Epidermal melanocyte (primary cell): ENCODE data around the gene STXBP3.
A peak's percentile ranks its signal among the peaks of the same experiment; 100 is the strongest.
"Not testable (repeated sequence)": the region's sequence is repeated elsewhere in the genome, so short reads cannot be mapped to it uniquely, and the experiment has no call there.

Experiments used
- DNase-seq: peaks from one replicate; pipeline ENCODE4 v3.0.0; 2011; ENCODE audit warnings: low spot score; ENCODE audit not compliant: insufficient read length

STXBP3 gene

DNA sequence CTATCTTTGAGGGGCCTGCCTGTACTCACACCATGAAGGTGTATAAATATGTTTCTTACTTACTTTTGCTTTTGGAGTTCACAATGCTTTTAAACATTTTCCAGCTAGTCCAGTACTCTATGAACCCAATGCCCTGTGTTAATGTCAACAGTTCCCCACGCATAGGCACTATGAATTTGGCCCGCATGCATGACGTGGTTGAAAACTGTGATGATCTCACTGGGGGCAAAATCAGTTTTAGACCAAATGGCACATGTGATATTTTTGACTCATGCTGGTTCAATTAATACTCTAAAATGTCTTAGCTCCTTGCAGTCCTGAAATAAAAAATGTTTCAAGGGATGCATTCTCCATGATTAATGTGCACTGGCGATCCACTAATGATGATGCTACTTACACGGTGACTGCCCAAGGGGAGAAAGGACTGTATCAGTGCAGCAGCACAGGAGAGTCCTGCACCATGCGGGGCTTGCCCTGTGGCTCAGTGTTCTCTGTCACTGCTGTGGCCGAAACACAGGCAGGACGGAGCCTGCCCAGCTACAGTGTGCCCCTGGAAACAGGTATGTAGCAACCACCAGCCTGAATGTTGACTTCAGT, 18.0 kb upstream of the STXBP3 start:
- no peak for DNase-seq

DNA sequence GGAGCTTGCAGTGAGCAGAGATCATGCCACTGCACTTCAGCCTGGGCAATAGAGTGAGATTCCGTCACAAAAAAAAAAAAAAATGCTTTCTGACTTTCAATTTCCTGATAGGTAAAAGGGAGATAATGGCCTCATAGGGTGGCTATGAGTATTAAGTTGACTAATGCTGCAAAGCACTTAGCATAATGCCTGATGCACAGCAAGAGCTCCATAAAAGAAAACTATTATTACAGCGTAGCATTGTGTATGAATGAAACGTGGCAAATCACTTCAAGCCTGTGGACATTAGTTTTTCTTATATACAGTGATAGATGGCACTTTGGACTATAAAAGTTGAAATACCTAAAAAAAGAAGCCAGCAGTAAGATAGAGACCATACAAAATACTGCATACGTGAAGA, 17.0 kb upstream of the STXBP3 start:
- DNase-seq = no peak

DNA sequence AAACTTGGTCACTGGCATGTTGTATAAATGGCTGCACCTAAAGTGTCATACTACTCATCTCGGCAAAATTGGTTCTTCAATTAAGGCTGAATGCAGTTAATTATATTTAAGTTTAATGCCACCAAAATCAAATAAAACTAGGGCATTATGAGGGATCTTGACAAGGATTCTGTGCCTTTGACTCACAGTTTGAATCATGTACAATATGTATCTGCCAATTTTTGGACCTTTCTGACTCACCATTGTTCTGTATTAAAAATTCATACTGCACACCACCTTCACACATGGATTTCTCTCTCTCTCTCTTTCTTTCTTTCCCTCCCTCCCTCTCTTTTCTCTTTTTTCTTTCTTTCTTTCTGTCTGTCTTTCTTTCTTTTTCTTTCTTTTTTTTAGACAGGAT, 14.1 kb upstream of the STXBP3 start:
- no peak for DNase-seq

DNA sequence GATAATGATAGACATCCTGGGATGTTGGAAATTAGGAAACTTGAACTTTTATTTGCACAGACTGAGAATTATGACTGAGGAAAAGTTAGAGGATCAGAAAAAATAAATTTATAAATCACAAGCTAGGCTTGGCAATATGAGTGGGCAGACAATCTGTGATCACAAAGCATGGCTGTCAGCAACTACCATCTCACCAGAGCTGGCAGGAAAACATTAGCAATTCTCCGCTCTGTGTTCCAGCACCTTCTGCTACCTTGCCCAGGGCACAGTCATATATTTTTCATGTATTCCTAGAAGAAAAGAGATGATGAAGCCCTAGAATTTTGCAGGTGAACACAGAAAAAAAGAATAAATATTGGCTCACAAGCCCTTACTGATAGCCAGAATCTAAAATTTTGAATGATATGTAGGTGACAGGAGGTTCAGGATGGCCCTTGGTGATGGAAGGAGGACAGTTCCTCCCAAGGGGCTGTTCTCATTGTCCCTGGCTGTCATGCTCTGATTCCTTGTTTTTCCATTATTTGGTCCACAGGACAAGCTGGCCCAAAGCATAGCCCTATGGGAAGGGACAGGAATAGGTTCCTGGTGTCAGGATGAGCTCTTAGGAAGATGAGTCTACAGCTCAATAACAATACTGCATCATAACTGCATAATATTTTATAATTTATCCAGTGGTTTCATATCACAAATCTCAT, 12.2 kb upstream of the STXBP3 start:
- no peak for DNase-seq

DNA sequence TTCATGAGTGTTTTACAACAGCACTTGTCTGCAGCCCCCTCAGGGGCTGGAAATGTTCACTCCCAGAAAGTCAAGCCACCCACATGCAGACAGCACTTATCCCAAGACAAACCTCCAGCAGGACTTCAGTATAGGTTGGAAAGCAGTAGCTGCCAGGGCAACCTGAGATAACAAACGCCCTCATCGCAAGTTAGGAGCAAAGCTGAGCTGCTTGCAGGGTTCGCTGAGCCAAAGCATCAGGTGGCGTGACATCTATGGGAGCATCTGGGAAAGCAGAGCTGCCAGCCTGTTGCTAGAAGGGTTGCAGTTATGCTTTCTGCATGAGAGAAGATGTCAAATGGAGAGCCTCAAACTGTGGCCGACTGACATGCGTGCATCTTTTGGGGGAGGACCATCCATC, 4.2 kb upstream of the STXBP3 start:
- no peak for DNase-seq

DNA sequence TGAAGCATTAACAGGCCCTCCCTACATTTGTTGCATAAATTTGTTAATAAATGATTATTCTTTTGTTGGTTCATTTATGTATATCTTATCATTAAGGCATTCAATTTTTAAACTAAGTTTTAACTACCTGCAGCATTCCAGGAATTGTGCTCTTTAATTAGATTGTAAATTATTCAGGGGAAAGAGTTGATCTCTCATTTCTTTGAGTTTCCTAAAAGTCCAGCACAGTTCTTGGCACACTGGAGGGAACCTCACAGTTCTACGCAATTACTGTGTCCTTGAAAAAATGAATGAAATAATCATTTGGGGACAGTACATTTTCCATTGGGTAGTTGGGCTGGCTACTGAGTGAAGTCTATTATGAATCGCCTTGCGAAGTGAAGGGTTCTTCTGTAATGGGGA, 493 bp upstream of the STXBP3 start:
- DNase-seq = no peak

DNA sequence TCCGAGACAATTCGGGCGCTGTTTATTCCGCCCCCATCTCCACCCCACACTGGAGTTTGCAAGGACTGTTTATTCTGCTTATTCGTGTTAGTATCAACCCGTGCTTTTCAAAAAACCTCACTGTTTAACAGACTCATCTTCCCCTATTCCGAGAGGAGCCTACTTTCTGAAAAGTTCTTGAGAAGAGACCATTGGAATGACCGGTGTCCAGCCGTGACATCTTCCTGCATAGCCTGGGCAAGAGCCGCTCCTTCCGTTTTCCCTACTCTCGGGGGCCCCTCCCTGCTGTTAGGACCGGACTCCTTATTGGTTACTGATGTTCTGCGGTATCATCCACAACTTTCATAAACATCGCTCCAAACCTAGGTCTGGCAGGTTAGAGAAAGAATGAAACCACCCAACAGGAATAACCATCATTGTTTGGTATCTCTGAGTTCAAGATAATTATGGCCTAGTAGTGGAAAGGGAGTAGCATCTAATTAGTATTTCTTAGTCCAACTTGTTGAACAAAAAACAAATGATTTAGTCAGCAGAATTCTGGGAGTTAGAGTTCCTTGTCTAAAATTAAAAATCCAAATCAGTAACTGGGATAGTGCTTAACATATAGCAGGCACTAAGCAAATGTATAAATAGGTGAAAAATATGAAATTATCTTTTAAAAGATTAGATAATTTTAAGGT, 837 bp downstream of the STXBP3 start:
- DNase-seq = peak; percentile 68

DNA sequence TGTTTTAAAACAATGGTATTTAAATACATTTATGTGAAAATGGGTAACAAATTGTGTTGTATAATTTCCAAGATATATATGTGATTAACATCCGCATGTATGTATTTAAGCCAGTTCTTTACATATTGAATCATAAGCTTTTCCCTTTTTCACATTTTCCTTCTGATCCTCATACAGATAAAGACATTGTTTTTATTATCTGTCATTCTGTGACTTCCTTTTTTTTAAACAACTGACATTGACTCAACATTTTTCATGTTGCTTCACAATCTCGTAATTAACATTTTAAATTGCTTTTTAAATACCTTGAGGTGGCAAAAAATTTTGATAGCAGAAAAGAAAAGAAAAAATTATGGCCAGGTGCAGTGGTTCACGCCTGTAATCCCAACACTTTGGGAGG, 1.4 kb downstream of the STXBP3 start:
- DNase-seq = no peak

DNA sequence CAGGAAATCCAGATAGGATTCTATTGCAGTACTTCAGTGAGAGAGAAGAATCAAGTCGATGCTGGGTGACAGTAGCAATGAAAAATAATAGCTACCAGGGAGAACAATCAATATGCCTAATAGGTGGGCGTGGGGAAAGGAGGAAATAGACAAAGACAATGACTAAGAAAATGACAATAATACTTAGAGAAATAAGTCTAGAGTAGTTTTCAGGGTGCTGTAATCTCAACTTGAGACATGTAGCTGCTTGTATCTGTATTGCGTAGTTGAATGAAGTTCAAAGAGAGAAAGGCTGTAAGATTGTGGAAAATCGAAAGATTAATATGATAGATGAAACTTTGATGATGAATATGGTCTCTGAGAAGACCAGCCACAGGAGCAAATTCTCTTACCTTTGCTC, 2.6 kb downstream of the STXBP3 start:
- DNase-seq = no peak

DNA sequence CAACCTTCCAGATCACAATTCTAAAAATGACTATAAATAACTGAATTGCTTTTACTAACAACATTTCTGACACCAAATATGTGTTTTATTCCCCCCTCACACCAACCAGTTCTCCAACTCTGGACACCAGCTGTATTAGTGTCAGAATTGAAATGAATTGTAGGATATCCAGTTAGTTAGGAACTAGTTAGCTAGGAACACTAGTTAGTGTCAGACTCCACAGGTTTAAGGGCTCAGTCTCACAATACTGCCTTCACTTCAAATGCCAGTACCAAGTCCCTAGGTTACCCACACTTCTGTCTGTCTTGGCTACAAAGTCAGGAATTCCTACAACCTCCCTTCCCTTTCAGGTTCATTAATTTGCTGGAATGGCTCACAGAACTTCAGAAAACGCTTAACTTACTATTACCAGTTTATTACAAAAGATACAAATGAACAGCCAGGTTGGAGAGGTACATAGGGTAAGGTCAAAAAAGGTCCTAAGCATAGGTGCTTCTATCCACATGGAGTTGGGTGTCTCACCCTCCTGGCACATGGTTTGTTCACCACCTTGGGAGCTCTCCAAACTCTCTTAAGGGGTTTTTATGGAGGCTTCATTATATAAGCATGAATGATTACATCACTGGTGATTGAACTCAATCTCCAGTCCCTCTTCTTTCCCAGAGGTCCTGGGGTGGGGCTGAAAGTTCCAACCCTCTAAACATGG, 4.2 kb downstream of the STXBP3 start:
- no peak for DNase-seq

DNA sequence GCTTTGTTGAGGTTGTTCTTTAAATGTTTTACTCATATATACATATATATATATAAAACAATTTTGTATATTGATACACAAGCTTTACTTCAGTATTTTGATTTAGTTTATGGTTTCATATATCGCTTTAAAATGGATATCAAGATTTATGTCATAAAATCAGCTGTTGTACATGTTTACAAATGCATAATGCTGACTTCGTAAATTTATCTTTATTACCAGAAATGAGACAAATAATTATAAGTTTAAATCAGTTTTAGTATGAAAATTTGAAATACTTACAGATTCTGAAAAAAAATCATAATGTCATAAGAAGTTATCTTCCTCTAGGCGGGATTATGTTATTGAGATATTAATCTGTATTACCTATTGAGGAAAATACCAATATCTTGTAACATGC, 6.9 kb downstream of the STXBP3 start:
- no peak for DNase-seq

DNA sequence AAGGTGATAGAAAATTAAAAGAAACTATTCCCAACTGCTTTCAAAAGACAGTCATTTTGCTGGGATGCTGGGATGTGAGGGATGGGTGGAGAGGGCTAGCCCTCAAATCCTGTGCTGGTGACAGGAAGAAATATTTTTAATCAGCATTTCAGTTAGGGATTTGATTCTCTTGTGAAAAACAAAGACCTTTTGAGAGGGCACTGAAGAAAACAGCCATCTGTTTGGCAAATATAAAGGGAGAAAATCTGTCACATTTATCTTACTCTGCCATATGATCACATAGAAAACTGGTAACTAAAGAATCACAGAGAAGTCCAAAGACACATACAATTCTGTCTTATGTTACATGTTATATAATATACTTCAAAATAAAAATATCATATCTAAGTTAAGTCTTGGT, 12.3 kb downstream of the STXBP3 start:
- DNase-seq = no peak

DNA sequence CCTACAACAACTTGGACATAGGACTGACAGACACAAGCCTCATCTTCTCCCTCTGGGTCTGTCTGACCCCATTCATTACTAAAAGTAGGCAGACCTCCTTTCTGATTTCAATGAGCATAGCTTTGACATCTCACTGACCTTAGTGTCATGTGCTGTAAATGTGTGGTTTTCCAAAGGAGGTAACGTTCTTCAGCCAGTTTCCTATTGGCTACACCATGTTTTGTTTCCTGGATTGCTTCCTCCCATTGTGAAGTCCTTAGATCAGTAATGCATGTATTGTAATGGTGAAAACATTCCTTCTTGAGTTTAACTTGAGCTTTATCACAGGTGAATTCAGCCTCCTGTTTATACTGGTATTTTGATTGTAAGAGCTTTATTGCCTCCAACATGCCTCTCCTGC, 20.6 kb downstream of the STXBP3 start:
- no peak for DNase-seq

DNA sequence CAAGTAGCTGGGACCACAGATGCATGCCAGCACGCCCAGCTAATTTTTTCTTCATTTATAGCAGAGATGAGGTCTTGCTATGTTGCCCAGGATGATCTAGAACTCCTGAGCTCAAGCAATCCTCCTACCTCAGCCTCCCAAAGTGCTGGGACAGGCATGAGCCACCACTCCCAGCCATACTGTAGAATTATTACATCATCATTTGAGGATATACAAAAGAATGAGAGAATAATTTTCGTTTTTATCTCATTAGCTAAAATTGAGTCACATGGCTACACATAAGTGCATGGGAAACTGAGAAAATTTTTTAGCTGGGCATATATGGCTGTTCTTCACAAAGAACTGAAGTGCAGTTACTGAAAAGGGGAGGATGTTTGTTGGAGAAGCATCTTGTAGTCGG, 21.2 kb downstream of the STXBP3 start:
- DNase-seq = no peak

DNA sequence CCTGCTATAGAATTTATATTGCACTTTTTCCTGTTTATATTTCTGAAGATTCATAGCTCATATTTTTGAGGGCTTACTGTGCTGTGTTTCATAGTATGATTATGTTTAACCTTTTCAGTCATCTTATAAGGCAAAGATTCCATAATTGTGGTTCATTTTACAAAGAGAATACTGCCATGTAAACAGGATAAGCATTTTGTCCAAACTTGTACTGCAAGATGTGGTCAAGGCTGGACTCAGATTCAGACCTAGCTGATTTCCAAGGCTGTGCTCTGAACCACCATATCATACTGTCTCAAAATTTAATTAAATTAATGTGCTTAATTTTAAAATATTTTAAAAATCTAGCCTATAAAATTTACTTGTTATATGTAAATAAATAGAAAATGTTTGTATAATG, 31.4 kb downstream of the STXBP3 start:
- DNase-seq = no peak

DNA sequence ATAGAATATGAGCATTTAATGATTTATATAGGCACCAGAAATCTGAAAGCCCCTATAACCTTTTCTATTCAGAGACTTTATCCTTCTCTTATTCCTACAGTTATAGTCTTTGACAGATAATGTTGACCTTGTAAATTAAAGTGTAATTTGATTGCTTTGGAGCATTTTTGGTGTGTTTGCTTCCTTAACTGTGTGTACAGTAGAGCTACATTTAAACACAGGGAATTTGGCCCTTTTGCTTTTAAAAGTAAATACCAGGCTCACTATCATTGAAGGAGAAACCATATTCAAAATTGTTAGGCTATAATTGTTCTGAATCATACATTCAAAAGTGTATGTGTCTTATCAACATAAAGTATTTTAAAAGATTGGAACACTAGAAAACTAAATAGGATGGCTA, 33.0 kb downstream of the STXBP3 start:
- DNase-seq = no peak

DNA sequence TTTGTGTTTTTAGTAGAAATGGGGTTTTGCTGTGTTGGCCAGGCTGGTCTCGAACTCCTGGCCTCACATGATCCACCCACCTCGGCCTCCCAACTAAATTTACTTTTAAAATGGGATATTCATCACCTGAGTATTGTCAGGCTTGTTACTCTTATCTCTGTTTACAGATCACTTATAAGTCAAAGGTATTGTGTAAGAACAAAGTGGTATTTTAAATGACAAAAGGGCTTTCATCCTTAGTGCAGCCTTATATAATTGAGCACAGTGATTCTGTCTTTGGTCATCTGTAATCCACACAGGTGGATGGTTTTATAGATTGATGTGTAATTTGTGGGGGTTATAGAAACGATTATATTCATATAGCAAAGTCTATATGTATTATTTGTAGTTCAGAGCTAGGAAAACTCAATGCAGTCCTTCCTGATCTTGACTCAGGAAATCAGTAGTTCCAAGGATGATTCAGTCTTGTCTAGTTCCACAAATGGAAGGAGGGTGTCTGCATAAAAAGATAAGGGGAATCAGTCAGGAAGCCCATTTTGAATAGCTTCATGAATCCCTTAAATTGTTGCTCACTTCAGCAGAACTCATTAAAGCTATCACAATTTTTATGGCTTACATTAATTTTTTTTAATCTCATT, 34.6 kb downstream of the STXBP3 start:
- no peak for DNase-seq

DNA sequence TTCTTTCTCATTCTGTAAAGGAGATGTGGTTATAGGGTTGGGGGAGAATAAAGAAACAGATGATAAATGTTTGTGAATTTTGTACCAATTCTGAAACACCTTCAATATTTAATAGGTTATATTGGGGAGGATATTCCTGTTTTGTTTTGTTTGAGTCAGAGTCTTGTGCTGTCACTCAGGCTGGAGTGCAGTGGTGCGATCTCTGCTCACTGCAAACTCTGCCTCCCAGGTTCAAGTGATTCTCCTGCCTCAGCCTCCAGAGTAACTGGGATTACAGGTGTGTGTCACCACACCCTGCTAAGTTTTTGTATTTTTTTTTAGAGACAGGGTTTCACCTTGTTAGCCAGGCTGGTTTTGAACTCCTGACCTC, 35.1 kb downstream of the STXBP3 start:
- DNase-seq = not testable (repeated sequence)

DNA sequence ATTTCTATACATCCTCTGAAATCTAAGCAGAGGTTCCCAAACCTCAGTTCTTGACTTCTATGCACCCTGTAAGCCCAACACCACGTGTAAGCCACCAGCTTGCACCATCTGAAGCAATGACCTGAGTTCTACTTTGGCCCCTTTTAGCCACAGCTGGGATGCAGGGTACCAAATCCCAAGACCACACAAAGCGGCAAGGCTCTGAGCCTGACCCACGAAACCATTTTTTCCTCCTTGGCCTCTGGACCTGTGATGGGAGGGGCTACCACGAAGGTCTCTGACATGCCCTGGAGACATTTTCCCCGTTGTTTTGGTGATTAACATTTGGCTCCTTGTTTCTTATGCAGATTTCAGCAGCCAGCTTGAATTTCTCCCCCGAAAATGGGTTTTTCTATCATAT, 38.8 kb downstream of the STXBP3 start:
- no peak for DNase-seq

DNA sequence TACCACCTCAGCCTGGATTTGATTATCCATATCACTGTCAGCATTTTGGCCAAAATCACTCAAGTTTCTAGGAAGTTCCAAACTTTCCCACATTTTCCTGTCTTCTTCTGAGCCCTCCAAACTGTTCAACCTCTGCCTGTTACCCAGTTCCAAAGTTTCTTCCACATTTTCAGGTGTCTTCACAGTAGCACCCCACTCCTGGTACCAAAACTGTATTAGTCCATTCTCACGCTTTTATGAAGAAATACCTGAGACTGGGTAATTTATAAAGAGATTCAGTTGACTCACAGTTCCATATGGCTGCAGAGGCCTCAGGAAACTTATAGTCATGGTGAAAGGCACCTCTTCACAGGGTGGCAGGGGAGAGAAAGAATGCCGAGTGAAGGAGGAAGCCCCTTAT, 39.4 kb downstream of the STXBP3 start:
- no peak for DNase-seq

DNA sequence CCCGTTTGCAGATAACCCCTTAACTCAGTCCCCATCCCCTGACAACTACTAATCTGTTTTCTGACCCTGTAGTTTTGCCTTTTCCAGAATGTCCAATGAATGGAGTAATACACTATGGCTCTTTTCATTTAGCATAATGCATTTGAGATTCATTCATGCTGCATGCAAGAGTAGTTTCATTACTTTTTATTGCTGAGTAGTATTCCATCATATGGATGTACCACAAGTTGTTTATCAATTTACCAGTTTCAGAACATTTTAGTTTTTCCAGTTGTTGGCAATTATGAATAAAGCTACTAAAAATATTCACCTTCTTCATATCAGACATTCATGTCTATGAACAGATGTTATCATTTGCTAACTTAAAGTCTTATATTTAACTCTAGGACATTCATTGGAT, 45.3 kb downstream of the STXBP3 start:
- DNase-seq = no peak

DNA sequence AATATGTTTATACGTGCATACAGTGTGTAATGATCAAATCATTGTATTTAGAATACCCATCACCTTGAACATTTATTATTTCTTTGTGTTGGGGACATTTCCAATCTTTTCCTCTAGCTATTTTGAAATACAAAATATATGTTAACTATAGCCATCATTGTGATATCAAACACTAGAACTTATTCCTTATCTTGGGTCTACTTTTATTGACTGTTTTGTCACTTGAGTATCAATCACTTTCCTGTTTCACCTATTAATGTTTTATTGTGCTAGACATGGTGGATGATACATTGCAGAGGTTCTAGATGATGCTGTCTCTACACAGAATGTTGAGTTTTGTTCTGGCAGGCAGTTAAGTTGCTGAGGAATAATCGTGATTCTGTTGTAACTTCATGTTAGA, 45.9 kb downstream of the STXBP3 start:
- DNase-seq = no peak
